ENCODE data around the gene LARP6. TPM values are rescaled to one million over a fixed set of nuclear protein-coding genes. Genes with fewer than 3 reads are reported as not detected.
"Not testable (repeated sequence)": the region's sequence is repeated elsewhere in the genome, so short reads cannot be mapped to it uniquely, and the experiment has no call there.

The LARP6 gene
- total and polyA plus RNA-seq, 3 experiments from 2014 or later, result 0.05 to 0.51 TPM; not detected in 1

DNA sequence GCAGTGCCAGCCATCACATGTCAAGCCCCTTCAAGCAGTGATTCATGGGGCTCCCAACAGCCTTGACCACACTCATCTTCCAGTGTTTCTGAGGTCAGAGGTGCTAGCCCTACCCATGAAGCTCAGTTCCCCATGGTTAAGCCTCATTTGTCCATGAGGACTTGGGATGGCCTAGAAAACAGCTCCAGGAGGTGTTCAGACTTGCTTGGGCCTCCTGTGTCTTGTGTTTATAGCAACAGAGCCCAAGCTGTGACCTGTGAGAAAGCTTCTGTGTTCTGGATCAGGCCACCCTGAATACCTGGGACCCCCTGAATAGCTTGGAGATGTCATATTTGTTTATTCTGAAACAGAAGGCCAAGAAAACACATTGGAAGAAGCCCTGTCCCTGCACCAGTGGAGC lies 36.7 kb downstream of the LARP6 start:
- Histone ChIP-seq H3K4me1 (ENCODE audit: insufficient read depth, low read length) (no peaks in the 10 kb centered on the region), H3K36me3 (ENCODE audit: insufficient read depth, low read length) (no peaks in the 10 kb centered on the region), H3K9me3 (ENCODE audit: low read length) (no peaks in the 10 kb centered on the region), H3K27ac (ENCODE audit: low read depth, low read length) (no peak overlapping the region), H3K4me3 (ENCODE audit: low read length) (no peak overlapping the region), H3K27me3 (ENCODE audit: insufficient read depth, low read length, poor library complexity, severe bottlenecking) (no peaks in the 10 kb centered on the region)
- H3K4me1 Mint-ChIP-seq, result no peaks in the 10 kb centered on the region
- no peak overlapping the region for H3K27ac Mint-ChIP-seq
- no peak overlapping the region for H3K4me3 Mint-ChIP-seq
- H3K9me3 Mint-ChIP-seq, result peaks cover 0 to 6% (median 2%) of the 10 kb centered on the region in 5 donors
- ChIA-PET POLR2A (no interaction called here), CTCF (no interaction called here)
- no peaks in the 10 kb centered on the region for H3K27me3 Mint-ChIP-seq
- DNase-seq, result no peak
- H3K36me3 Mint-ChIP-seq, result no peaks in the 10 kb centered on the region

DNA sequence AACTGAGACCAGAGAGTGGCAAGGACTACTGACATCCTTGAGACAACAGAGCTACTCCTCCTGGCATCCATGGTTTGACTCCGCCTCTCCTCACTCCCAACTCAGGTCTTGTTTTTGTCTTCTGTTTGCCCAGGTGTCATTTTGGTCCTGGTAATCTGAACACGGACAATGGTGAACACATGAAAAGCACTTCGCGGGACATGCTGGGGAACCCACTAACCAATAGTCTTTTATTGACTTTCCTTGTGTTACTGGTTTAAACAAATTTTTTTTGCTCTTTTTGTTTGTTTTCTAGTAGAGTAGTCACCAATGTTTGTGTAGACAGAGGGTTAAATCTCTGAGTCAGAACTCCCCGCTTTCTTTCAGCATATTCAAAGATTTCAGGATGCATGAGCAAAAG lies 38.4 kb downstream of the LARP6 start:
- H3K4me1 Mint-ChIP-seq, result peaks cover 4 to 5% (median 5%) of the 10 kb centered on the region in 3 donors
- no peaks in the 10 kb centered on the region for H3K36me3 Mint-ChIP-seq
- Histone ChIP-seq H3K4me3 (ENCODE audit: low read length) (no peak overlapping the region), H3K4me1 (ENCODE audit: insufficient read depth, low read length) (no peaks in the 10 kb centered on the region), H3K27ac (ENCODE audit: low read depth, low read length) (no peak overlapping the region), H3K27me3 (ENCODE audit: insufficient read depth, low read length, poor library complexity, severe bottlenecking) (no peaks in the 10 kb centered on the region), H3K36me3 (ENCODE audit: insufficient read depth, low read length) (no peaks in the 10 kb centered on the region), H3K9me3 (ENCODE audit: low read length) (no peaks in the 10 kb centered on the region)
- H3K4me3 Mint-ChIP-seq, result no peak overlapping the region
- ChIA-PET POLR2A (no interaction called here), CTCF (no interaction called here)
- DNase-seq, result no peak
- H3K27ac Mint-ChIP-seq, result no peak overlapping the region
- H3K9me3 Mint-ChIP-seq, result peaks cover 0 to 5% (median 2%) of the 10 kb centered on the region in 5 donors
- peaks cover 2% of the 10 kb centered on the region in 2 donors for H3K27me3 Mint-ChIP-seq

DNA sequence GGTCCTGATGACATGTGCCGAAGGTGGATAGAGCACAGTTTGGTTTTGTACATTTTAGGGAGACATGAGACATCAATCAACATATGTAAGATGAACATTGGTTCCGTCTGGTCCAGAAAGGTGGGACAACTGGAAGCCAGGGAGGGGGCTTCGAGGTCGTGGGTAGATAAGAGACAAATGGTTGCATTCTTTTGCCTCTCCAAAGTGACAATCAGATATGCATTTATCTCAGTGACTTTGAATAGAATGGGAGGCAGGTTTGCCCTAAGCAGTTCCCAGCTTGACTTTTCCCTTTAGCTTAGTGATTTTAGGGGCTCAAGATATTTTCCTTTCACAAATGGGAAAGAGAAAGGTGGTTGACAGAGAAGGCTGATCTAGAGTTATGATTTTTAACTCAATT lies 38.9 kb downstream of the LARP6 start:
- POLR2A ChIA-PET; H3K36me3 ChIP-seq (ENCODE audit: insufficient read depth, low read length); H3K9me3 Mint-ChIP-seq; H3K27me3 ChIP-seq (ENCODE audit: insufficient read depth, low read length, poor library complexity, severe bottlenecking); H3K4me3 ChIP-seq (ENCODE audit: low read length); H3K4me3 Mint-ChIP-seq; H3K27ac Mint-ChIP-seq; H3K9me3 ChIP-seq (ENCODE audit: low read length); H3K4me1 ChIP-seq (ENCODE audit: insufficient read depth, low read length); H3K27me3 Mint-ChIP-seq; CTCF ChIA-PET; H3K4me1 Mint-ChIP-seq; DNase-seq; H3K36me3 Mint-ChIP-seq; H3K27ac ChIP-seq (ENCODE audit: low read depth, low read length): not testable (repeated sequence)

DNA sequence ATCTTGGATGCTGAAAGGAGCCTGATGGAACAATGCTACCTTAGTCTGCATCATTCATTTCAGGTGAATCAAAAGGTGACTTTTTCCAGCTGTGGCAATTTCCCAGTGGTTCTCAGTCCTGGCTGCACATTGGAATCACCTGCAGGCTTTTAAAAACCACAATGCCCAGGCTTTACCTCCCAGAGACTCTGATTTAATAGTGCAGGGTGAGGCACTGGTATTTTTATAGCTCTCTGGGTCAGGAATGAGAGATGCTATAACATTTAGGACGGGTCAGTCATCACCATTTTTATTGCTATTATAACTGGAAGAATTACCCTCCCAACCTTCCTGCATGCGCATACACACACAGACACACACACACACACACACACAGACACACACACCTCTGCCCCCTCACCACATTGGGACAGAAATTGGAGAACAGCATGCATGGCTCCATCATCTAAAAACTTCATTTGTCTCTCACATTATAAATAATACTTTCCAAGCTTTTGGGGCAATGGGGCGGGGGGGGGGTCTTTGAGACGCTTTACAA lies 41.1 kb downstream of the LARP6 start:
- CTCF ChIA-PET, result interaction anchor here (1.7 kb wide), 1 partner anchor 17 kb away, joined by 3 read pairs; no protein-coding TSS in a partner anchor
- DNase-seq, result no peak
- Mint-ChIP-seq H3K4me1 (peaks cover 4 to 5% (median 5%) of the 10 kb centered on the region in 3 donors), H3K4me3 (no peak overlapping the region), H3K36me3 (no peaks in the 10 kb centered on the region), H3K27ac (no peak overlapping the region), H3K27me3 (peaks cover 6 to 18% of the 10 kb centered on the region in 2 donors), H3K9me3 (no peaks in the 10 kb centered on the region)
- Histone ChIP-seq H3K4me3 (ENCODE audit: low read length) (no peak overlapping the region), H3K4me1 (ENCODE audit: insufficient read depth, low read length) (no peaks in the 10 kb centered on the region), H3K9me3 (ENCODE audit: low read length) (no peaks in the 10 kb centered on the region), H3K36me3 (ENCODE audit: insufficient read depth, low read length) (no peaks in the 10 kb centered on the region), H3K27ac (ENCODE audit: low read depth, low read length) (no peak overlapping the region), H3K27me3 (ENCODE audit: insufficient read depth, low read length, poor library complexity, severe bottlenecking) (no peaks in the 10 kb centered on the region)
- POLR2A ChIA-PET, result no interaction called here

DNA sequence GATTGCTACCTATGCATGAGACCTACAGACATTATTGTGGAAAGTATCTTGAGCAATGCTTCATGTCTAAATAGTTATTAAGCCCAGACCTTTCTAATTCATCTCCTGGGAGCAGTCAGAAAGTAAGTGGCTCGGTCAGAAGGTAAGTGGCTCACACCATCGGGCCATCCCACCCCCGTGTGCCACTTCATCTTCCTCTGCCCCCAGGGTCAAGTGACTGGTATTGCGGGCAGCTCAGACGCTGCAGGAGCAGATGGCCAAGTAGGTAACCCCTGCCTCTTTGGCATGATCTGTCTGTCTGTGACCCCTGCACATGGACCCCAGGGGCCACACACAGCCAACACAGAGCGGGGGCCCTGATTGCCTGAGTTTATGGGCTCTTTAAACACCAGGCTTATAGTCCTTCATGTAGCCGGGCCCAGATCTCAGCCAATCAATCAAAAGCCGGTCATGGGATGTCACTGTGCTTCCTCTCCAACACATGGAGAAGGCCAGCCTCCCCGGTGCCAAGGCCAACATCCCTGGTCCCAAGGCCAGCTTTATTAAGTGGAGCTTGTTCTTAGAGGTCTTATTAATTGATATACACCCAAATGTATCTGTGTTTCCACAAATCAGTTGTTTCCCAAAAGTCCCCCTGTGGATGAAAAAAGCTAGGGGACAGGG lies 42.9 kb downstream of the LARP6 start:
- POLR2A ChIA-PET, result no interaction called here
- H3K4me1 Mint-ChIP-seq, result peaks cover 4 to 5% (median 5%) of the 10 kb centered on the region in 3 donors
- no peaks in the 10 kb centered on the region for H3K9me3 Mint-ChIP-seq

DNA sequence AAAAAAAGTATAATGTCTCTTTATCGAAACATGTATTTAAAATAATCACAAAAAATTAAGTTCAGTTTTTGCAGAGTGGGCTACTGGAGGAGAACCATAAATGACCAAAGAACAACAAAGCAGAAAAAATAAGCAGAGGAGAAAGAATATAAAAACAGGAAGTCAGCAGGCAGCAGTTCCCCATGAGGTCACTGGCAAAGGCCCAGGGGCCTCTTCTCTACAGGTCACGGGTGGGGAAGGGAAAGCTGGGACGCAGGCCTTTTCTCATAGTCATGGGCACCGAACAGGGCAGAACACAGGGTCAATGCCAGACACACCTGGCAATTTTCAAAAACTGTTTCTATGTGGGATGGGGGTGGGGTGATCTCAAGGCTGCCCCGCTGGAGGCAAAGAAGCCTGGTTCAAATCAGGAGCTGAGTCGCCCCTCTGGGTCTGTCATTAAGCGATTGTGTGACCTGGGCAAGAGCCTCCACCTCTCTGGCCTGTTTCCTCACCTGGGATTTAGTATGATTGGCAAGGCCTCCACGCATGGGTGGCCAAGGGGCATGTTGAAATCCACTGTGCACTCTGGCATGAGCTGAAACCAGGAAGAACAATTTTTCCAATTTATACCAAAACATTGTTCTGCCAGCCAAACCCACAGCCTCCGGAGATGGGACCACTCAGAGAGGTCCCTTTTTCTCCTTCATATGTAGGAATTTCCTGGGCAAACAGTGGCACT lies 46.8 kb downstream of the LARP6 start:
- CTCF ChIA-PET, result no interaction called here
- Mint-ChIP-seq H3K36me3 (no peaks in the 10 kb centered on the region), H3K27me3 (peaks cover 8 to 32% of the 10 kb centered on the region in 2 donors), H3K4me3 (no peak overlapping the region), H3K4me1 (peaks cover 3 to 4% (median 4%) of the 10 kb centered on the region in 3 donors), H3K27ac (peak overlapping the region in 1 of 8 donors; percentile 47), H3K9me3 (no peaks in the 10 kb centered on the region)
- DNase-seq, result no peak
- POLR2A ChIA-PET, result no interaction called here
- Histone ChIP-seq H3K4me3 (ENCODE audit: low read length) (no peak overlapping the region), H3K4me1 (ENCODE audit: insufficient read depth, low read length) (no peaks in the 10 kb centered on the region), H3K27me3 (ENCODE audit: insufficient read depth, low read length, poor library complexity, severe bottlenecking) (no peaks in the 10 kb centered on the region), H3K27ac (ENCODE audit: low read depth, low read length) (no peak overlapping the region), H3K9me3 (ENCODE audit: low read length) (no peaks in the 10 kb centered on the region), H3K36me3 (ENCODE audit: insufficient read depth, low read length) (no peaks in the 10 kb centered on the region)

More for the DNA sequence above, 42.9 kb downstream of the LARP6 start:
- Histone ChIP-seq H3K27ac (ENCODE audit: low read depth, low read length) (no peak overlapping the region), H3K4me3 (ENCODE audit: low read length) (no peak overlapping the region), H3K9me3 (ENCODE audit: low read length) (no peaks in the 10 kb centered on the region), H3K4me1 (ENCODE audit: insufficient read depth, low read length) (no peaks in the 10 kb centered on the region), H3K27me3 (ENCODE audit: insufficient read depth, low read length, poor library complexity, severe bottlenecking) (no peaks in the 10 kb centered on the region), H3K36me3 (ENCODE audit: insufficient read depth, low read length) (no peaks in the 10 kb centered on the region)
- Mint-ChIP-seq H3K27ac (no peak overlapping the region), H3K27me3 (peaks cover 8 to 21% of the 10 kb centered on the region in 2 donors), H3K4me3 (no peak overlapping the region), H3K36me3 (no peaks in the 10 kb centered on the region)
- CTCF ChIA-PET, result interaction anchor here (0.6 to 1.7 kb wide), 8 partner anchors 10 to 1333 kb away, joined by 3 to 7 read pairs (median 4); no protein-coding TSS in a partner anchor
- DNase-seq, result no peak

DNA sequence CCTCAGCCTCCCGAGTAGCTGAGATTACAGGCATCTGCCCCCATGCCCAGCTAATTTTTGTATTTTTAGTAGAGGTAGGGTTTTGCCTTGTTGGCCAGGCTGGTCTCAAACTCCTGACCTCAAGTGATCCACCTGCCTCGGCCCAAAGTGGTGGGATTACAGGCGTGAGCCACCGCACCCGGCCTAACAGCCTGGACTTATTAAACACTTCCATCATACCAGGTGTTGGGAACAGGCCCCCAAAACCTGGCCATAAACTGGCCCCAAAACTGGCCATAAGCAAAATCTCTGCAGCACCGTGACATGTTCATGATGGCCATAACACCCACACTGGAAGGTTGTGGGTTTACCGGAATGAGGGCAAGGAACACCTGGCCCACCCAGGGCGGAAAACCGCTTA lies 49.6 kb downstream of the LARP6 start:
- H3K4me3 Mint-ChIP-seq; H3K27ac ChIP-seq (ENCODE audit: low read depth, low read length); H3K9me3 Mint-ChIP-seq; H3K36me3 ChIP-seq (ENCODE audit: insufficient read depth, low read length); H3K4me1 ChIP-seq (ENCODE audit: insufficient read depth, low read length); H3K4me1 Mint-ChIP-seq; H3K9me3 ChIP-seq (ENCODE audit: low read length); CTCF ChIA-PET; H3K27ac Mint-ChIP-seq; H3K27me3 ChIP-seq (ENCODE audit: insufficient read depth, low read length, poor library complexity, severe bottlenecking); H3K36me3 Mint-ChIP-seq; DNase-seq; H3K4me3 ChIP-seq (ENCODE audit: low read length); POLR2A ChIA-PET: not testable (repeated sequence)
- H3K27me3 Mint-ChIP-seq, result peaks cover 10 to 20% of the 10 kb centered on the region in 2 donors

DNA sequence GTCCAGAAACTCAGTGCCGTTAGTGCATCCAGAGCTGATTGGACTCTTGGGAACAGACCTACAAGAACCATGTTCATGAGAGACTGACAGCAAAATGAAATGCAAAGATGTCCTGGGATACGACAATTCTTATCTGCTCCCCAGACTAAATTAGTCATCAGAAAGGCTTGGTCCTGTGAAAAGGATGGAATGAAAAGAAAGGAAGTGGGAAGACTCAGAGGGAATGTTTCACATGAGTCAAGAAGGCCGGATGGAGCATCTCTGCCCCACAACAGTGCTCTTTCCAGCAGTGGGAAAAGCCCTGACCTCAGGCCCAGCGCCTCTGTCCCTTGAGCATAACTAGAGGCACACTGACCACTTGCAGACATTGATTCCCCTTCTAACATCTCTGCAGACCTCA lies 51.3 kb downstream of the LARP6 start:
- no peak overlapping the region for H3K4me3 Mint-ChIP-seq
- H3K27ac ChIP-seq (ENCODE audit: low read depth, low read length), result no peak overlapping the region
- H3K36me3 ChIP-seq (ENCODE audit: insufficient read depth, low read length), result no peaks in the 10 kb centered on the region
- H3K27ac Mint-ChIP-seq, result no peak overlapping the region
- H3K27me3 ChIP-seq (ENCODE audit: insufficient read depth, low read length, poor library complexity, severe bottlenecking), result no peaks in the 10 kb centered on the region
- H3K27me3 Mint-ChIP-seq, result peaks cover 8 to 14% of the 10 kb centered on the region in 2 donors
- DNase-seq, result no peak
- no peaks in the 10 kb centered on the region for H3K9me3 Mint-ChIP-seq
- CTCF ChIA-PET, result no interaction called here
- H3K4me1 ChIP-seq (ENCODE audit: insufficient read depth, low read length), result no peaks in the 10 kb centered on the region
- no peaks in the 10 kb centered on the region for H3K4me1 Mint-ChIP-seq
- H3K4me3 ChIP-seq (ENCODE audit: low read length), result no peak overlapping the region
- H3K9me3 ChIP-seq (ENCODE audit: low read length), result no peaks in the 10 kb centered on the region
- POLR2A ChIA-PET, result no interaction called here
- H3K36me3 Mint-ChIP-seq, result no peaks in the 10 kb centered on the region
